ENCODE results near the gene MYL5. TPM values are rescaled to one million over a fixed set of nuclear protein-coding genes. Genes with fewer than 3 reads are reported as not detected.

MYL5 gene
- total RNA-seq, 1 experiment from 2014 or later, result 17.1 TPM

DNA sequence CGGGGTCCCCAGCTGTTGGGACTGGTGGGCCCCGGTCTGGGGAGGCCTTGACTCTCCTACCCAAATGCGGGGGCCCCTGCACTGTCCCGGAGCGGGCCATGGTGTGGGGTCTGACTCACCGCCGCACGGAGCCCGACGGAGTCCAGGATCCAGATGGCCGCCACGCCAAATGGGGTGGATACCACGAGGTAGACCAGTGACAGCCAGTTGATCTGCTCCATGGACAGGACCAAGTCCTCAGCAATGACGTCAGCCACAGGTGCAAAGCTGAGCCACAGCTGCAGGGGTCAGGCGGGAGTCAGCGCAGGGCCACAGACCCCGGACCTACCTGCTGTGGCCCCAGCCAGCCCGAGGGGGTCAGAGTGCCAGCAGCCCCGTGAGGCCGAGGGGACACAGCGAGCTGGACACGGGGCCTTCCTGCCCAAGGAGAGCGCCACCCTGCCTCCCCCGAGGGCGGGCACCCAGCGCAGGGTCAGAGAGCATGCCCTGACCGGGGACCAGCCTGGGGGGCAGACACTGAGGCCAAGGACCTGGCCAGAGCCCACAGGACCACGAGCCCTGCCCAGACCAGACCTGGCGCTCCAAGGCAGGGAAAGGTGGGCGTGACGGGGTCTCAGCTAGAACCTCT is 12.2 kb downstream of the MYL5 start:
- Histone ChIP-seq H3K9me3 (no peaks in the 10 kb centered on the region), H3K4me1 (peaks cover 23% of the 10 kb centered on the region), H3K36me3 (ENCODE audit: control insufficient read depth, insufficient read depth, low read length) (no peaks in the 10 kb centered on the region), H3K27me3 (replicated peaks; ENCODE audit: control insufficient read depth, insufficient read depth, low read length) (no peaks in the 10 kb centered on the region), H3K4me3 (ENCODE audit: low read depth, low read length) (no peak overlapping the region)
- no peak for DNase-seq
- no peaks in the 10 kb centered on the region for H3K9me3 Mint-ChIP-seq (ENCODE audit: unreplicated experiment)
- no peak overlapping the region for H3K4me3 Mint-ChIP-seq (ENCODE audit: unreplicated experiment)
- TF ChIP-seq, protein P1, sequence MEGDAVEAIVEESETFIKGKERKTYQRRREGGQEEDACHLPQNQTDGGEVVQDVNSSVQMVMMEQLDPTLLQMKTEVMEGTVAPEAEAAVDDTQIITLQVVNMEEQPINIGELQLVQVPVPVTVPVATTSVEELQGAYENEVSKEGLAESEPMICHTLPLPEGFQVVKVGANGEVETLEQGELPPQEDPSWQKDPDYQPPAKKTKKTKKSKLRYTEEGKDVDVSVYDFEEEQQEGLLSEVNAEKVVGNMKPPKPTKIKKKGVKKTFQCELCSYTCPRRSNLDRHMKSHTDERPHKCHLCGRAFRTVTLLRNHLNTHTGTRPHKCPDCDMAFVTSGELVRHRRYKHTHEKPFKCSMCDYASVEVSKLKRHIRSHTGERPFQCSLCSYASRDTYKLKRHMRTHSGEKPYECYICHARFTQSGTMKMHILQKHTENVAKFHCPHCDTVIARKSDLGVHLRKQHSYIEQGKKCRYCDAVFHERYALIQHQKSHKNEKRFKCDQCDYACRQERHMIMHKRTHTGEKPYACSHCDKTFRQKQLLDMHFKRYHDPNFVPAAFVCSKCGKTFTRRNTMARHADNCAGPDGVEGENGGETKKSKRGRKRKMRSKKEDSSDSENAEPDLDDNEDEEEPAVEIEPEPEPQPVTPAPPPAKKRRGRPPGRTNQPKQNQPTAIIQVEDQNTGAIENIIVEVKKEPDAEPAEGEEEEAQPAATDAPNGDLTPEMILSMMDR (IDR thresholded peaks at IDR 0.05; ENCODE audit: insufficient read depth in 1 of 2, low read depth in 1 of 2, low read length in 1 of 2, severe bottlenecking in 1 of 2, unreplicated experiment in 1 of 2), result no peak
- CTCF ChIA-PET, result interaction anchor here (1.3 kb wide), 1 partner anchor 14 kb away, joined by 3 read pairs; no protein-coding TSS in a partner anchor
- no TSS peak for BruUV-seq (replicated peaks)
- POLR2A ChIA-PET, result interaction anchor here (0.6 kb wide), 1 partner anchor 13 kb away, joined by 3 read pairs; no protein-coding TSS in a partner anchor
- H3K4me1 Mint-ChIP-seq (ENCODE audit: low read depth, unreplicated experiment), result peaks cover 6% of the 10 kb centered on the region
- H3K27me3 Mint-ChIP-seq (ENCODE audit: insufficient read depth, unreplicated experiment), result no peaks in the 10 kb centered on the region
- no peak overlapping the region for H3K27ac Mint-ChIP-seq (ENCODE audit: unreplicated experiment)
- intact Hi-C loops (cut with micrococcal nuclease; ENCODE audit: unreplicated experiment), result no loop called here
- H3K36me3 Mint-ChIP-seq (ENCODE audit: insufficient read depth, unreplicated experiment), result peaks cover 10% of the 10 kb centered on the region

DNA sequence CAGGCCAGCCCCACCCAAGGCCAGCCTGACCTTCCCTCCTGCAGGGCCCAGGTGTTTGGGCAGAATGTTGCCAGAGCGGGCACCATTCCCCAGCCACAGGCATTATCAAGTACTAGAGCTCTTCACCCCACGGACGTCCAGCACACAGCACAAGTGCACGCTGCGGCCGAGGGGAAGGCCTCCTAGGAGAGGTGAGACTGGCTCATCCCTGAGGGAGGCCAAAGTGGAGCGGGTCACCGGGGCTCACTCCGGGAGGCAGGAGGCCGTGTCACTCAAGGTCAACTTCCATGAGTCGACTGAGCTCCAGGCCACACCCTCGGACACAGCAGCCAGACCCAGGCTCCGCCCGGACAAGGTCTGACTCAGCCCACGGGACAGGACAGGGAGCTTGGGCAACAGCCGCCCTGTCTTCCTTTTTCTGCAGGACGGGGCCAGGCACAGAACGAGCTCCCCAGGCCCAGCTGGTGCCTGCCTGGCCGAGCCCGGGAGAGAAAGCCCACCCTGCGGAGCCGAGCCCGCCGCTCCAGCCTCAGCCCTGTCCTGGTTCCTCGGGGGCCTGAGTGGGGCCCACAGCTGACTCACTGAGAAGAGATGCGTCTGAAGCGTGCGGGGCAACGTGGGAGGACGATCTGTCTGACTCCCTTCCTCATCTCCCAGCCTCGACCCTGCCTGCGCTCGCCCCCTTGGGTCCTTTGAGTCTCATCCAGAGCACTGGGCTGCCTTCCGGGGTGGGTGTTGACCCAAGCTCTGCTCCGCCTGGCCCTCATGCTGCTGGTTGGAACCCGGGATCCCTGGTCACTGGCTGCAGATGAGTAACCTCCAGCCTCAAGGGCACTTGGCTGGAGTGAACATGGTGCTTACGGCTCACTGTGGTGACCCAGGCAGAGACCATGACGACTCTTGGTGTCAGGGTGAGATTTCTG is 13.0 kb downstream of the MYL5 start:
- Histone ChIP-seq H3K4me3 (ENCODE audit: low read depth, low read length) (no peak overlapping the region), H3K36me3 (ENCODE audit: control insufficient read depth, insufficient read depth, low read length) (no peaks in the 10 kb centered on the region), H3K4me1 (peaks cover 19% of the 10 kb centered on the region), H3K9me3 (no peaks in the 10 kb centered on the region), H3K27me3 (replicated peaks; ENCODE audit: control insufficient read depth, insufficient read depth, low read length) (no peaks in the 10 kb centered on the region)
- peak; percentile 70 to 85 for DNase-seq
- H3K36me3 Mint-ChIP-seq (ENCODE audit: insufficient read depth, unreplicated experiment), result peaks cover 10% of the 10 kb centered on the region
- H3K27ac Mint-ChIP-seq (ENCODE audit: unreplicated experiment), result peak overlapping the region; percentile 33
- no peaks in the 10 kb centered on the region for H3K9me3 Mint-ChIP-seq (ENCODE audit: unreplicated experiment)
- no peak overlapping the region for H3K4me3 Mint-ChIP-seq (ENCODE audit: unreplicated experiment)
- intact Hi-C loops (cut with micrococcal nuclease; ENCODE audit: unreplicated experiment), result no loop called here
- ChIA-PET CTCF (interaction anchor here (0.7 to 1.3 kb wide), 2 partner anchors 13 kb away, joined by 3 read pairs; partner anchors contain the start of genes ATP5ME and MYL5), POLR2A (interaction anchor here (0.5 to 0.6 kb wide), 2 partner anchors 14 to 45 kb away, joined by 3 to 4 read pairs; no protein-coding TSS in a partner anchor)
- BruUV-seq (replicated peaks), result no TSS peak
- no peaks in the 10 kb centered on the region for H3K27me3 Mint-ChIP-seq (ENCODE audit: insufficient read depth, unreplicated experiment)
- TF ChIP-seq, protein P1 (IDR thresholded peaks at IDR 0.05; ENCODE audit: insufficient read depth in 1 of 2, low read depth in 1 of 2, low read length in 1 of 2, severe bottlenecking in 1 of 2, unreplicated experiment in 1 of 2), result no peak
- peaks cover 6% of the 10 kb centered on the region for H3K4me1 Mint-ChIP-seq (ENCODE audit: low read depth, unreplicated experiment)

Data from Caco-2 (cell line).